Right atrium auricular region (tissue), 2 donors: ENCODE measurements around the gene ASB10. TPM values are rescaled to one million over a fixed set of nuclear protein-coding genes. Genes with fewer than 3 reads are reported as not detected.

Experiments
- DNase-seq: peaks from one replicate; pipeline ENCODE4 v3.0.0-alpha.2; 2019; ENCODE audit warnings: low spot score
- H3K27ac ChIP-seq, 2 donors: fragments of 200-600 bp; sonication (generic); 1 replicate in 1 of 2; 2 replicates in 1 of 2; pipeline ENCODE4 v1.5.1; 2016 to 2019
- H3K27me3 ChIP-seq, 2 donors: fragments of 200-600 bp; sonication (generic); one replicate each; pipeline versions ENCODE4 v1.5.1 to v1.6.0; 2017 to 2019
- H3K36me3 ChIP-seq: fragments of 200-600 bp; sonication (generic); one replicate; pipeline ENCODE4 v1.5.1; 2016
- H3K4me1 ChIP-seq, 2 donors: fragments of 200-600 bp; sonication (generic); one replicate each; pipeline versions ENCODE4 v1.5.1 to v1.6.0; 2017 to 2019
- H3K4me3 ChIP-seq, 2 donors: fragments of 200-600 bp; sonication (generic); 1 replicate in 1 of 2; 2 replicates in 1 of 2; pipeline ENCODE4 v1.5.1; 2017 to 2019; ENCODE audit warnings: mild to moderate bottlenecking in 1 of 2, moderate library complexity in 1 of 2
- H3K9me3 ChIP-seq, 2 donors: fragments of 200-600 bp; sonication (generic); one replicate each; pipeline ENCODE4 v1.5.1; 2019
- CTCF ChIP-seq, 2 donors: fragments of 200-600 bp; sonication (generic); IDR thresholded peaks; one replicate each; pipeline ENCODE4 v1.5.1; 2019; ENCODE audit warnings: antibody characterized with exemption in 2 of 2
- total RNA-seq, 2 donors: library from RNA; depleted of rRNA; stranded (reverse); fragments of >200 nt; gene quantifications; one replicate each; pipeline ENCODE4 v1.1.0, GENCODE V29; 2016

Gene ASB10
- total RNA-seq, 2 donors from 2014 or later = 4.0 to 11.6 TPM

- H3K36me3 ChIP-seq = no peaks in the 10 kb centered on the region
- no peaks in the 10 kb centered on the region for H3K9me3 ChIP-seq
- no peaks in the 10 kb centered on the region for H3K4me1 ChIP-seq
- no peak overlapping the region for H3K27ac ChIP-seq
- H3K4me3 ChIP-seq = no peak overlapping the region
- TF ChIP-seq CTCF (IDR thresholded peaks at IDR 0.05) = no peak
- DNase-seq = no peak
- no peaks in the 10 kb centered on the region for H3K27me3 ChIP-seq
Observed at GRCh38 chr7:151152643-151153513, 34.2 kb downstream of the ASB10 start.

- no peak for TF ChIP-seq CTCF (IDR thresholded peaks at IDR 0.05)
- Histone ChIP-seq H3K27ac (no peak overlapping the region), H3K36me3 (no peaks in the 10 kb centered on the region), H3K4me1 (no peaks in the 10 kb centered on the region), H3K27me3 (no peaks in the 10 kb centered on the region), H3K4me3 (no peak overlapping the region), H3K9me3 (no peaks in the 10 kb centered on the region)
- no peak for DNase-seq
Observed at GRCh38 chr7:151150388-151150787, 36.7 kb downstream of the ASB10 start.

GRCh38 chr7:151148319-151149259 is 38.5 kb downstream of the ASB10 start:
- H3K27me3 ChIP-seq = no peaks in the 10 kb centered on the region
- peaks cover 0 to 1% of the 10 kb centered on the region in 2 donors for H3K4me1 ChIP-seq
- H3K4me3 ChIP-seq = no peak overlapping the region
- H3K36me3 ChIP-seq = peaks cover 4% of the 10 kb centered on the region
- H3K27ac ChIP-seq = no peak overlapping the region
- no peak for TF ChIP-seq CTCF (IDR thresholded peaks at IDR 0.05)
- DNase-seq = no peak
- H3K9me3 ChIP-seq = no peaks in the 10 kb centered on the region

GRCh38 chr7:151146761-151147160 is 40.3 kb downstream of the ASB10 start:
- no peak for DNase-seq
- no peak overlapping the region for H3K4me3 ChIP-seq
- H3K9me3 ChIP-seq = no peaks in the 10 kb centered on the region
- no peaks in the 10 kb centered on the region for H3K27me3 ChIP-seq
- peaks cover 18% of the 10 kb centered on the region for H3K36me3 ChIP-seq
- no peak overlapping the region for H3K27ac ChIP-seq
- TF ChIP-seq CTCF (IDR thresholded peaks at IDR 0.05) = no peak
- H3K4me1 ChIP-seq = peaks cover 0 to 15% of the 10 kb centered on the region in 2 donors

- Histone ChIP-seq H3K4me1 (peaks cover 0 to 15% of the 10 kb centered on the region in 2 donors), H3K4me3 (no peak overlapping the region), H3K27me3 (no peaks in the 10 kb centered on the region), H3K36me3 (peaks cover 26% of the 10 kb centered on the region), H3K9me3 (no peaks in the 10 kb centered on the region), H3K27ac (no peak overlapping the region)
- no peak for DNase-seq
- TF ChIP-seq CTCF (IDR thresholded peaks at IDR 0.05) = no peak
Observed at GRCh38 chr7:151144387-151144786, 42.7 kb downstream of the ASB10 start.
